ENCODE measurements around the gene USP51.
"Not testable (repeated sequence)": the region's sequence is repeated elsewhere in the genome, so short reads cannot be mapped to it uniquely, and the experiment has no call there.

Gene USP51

DNA sequence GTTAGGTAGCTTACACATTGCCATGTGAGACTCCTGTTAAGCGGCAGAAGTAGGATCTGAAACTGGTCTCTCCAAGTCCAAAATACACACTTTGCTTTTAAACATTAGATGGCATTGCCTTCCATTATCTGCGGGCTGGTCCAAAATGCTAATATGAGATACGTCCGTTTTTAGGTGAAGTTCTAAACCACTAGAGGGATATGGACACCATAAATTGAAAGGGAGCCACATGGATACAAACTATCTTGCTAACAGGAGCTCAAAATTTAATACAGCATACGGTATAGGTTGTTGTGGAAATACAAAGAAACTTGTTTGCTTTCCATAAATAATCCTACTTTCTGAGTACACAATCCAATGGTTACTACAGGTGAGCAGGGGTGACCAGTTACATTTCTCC lies 23.9 kb downstream of the USP51 start:
- not testable (repeated sequence) for H3K27me3 ChIP-seq (ENCODE audit: control insufficient read depth in 1 of 2, insufficient read depth in 2 of 2, low read length in 2 of 2); H3K27ac ChIP-seq (ENCODE audit: low read depth, low read length); H3K36me3 ChIP-seq (ENCODE audit: control insufficient read depth in 1 of 2, insufficient read depth in 2 of 2, low read length in 2 of 2); H3K4me3 ChIP-seq (ENCODE audit: low read depth in 1 of 2, low read length in 2 of 2); H3K9me3 ChIP-seq (ENCODE audit: control insufficient read depth in 1 of 2, low read length in 2 of 2); H3K9ac ChIP-seq (ENCODE audit: low read depth in 1 of 2, low read length in 2 of 2); H3K4me1 ChIP-seq (ENCODE audit: control insufficient read depth in 1 of 2, insufficient read depth in 2 of 2, low read length in 2 of 2)

DNA sequence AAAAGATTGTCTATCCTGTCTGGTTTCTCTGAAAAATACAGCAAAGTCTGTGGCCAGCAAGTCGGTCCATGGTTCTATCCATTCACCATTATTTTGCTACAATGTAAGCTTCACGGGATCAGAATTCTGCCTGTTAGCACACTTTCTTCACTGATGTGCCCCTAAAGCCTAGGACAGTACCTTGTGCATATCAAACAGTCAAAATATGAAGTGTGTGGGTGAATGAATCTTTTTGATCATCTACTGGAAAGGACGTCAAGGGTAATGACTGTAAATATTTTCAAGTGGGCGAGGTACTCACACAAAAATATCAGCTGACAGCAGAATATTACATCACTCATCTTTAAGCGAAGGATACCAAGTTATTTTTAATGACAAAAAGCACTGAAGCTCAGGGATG lies 24.5 kb downstream of the USP51 start:
- H3K4me3 ChIP-seq (ENCODE audit: low read depth in 1 of 2, low read length in 2 of 2); H3K36me3 ChIP-seq (ENCODE audit: control insufficient read depth in 1 of 2, insufficient read depth in 2 of 2, low read length in 2 of 2); H3K4me1 ChIP-seq (ENCODE audit: control insufficient read depth in 1 of 2, insufficient read depth in 2 of 2, low read length in 2 of 2); H3K27me3 ChIP-seq (ENCODE audit: control insufficient read depth in 1 of 2, insufficient read depth in 2 of 2, low read length in 2 of 2); H3K9ac ChIP-seq (ENCODE audit: low read depth in 1 of 2, low read length in 2 of 2); H3K9me3 ChIP-seq (ENCODE audit: control insufficient read depth in 1 of 2, low read length in 2 of 2); H3K27ac ChIP-seq (ENCODE audit: low read depth, low read length): not testable (repeated sequence)

DNA sequence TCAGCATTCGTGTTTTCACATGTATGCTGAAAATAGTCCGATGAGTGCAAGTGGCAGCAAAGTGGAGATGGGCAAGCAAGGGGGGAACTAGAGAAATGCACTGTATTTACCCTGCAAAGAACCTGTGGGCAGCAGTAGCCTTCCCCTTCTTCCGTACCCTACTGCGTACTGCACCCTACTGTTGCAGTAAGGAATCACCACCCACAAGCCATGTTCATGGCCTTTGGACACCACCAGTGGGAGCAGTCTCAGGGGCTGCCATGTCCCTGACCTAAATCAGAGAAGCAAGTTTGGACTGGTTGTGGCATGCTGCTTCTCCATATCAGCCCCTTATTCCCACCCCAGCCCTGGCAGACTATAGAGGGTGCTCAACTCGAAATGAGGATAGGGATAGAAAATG lies 25.6 kb downstream of the USP51 start:
- not testable (repeated sequence) for H3K27ac ChIP-seq (ENCODE audit: low read depth, low read length); H3K9me3 ChIP-seq (ENCODE audit: control insufficient read depth in 1 of 2, low read length in 2 of 2); H3K27me3 ChIP-seq (ENCODE audit: control insufficient read depth in 1 of 2, insufficient read depth in 2 of 2, low read length in 2 of 2); H3K36me3 ChIP-seq (ENCODE audit: control insufficient read depth in 1 of 2, insufficient read depth in 2 of 2, low read length in 2 of 2); H3K4me1 ChIP-seq (ENCODE audit: control insufficient read depth in 1 of 2, insufficient read depth in 2 of 2, low read length in 2 of 2); H3K9ac ChIP-seq (ENCODE audit: low read depth in 1 of 2, low read length in 2 of 2); H3K4me3 ChIP-seq (ENCODE audit: low read depth in 1 of 2, low read length in 2 of 2)

DNA sequence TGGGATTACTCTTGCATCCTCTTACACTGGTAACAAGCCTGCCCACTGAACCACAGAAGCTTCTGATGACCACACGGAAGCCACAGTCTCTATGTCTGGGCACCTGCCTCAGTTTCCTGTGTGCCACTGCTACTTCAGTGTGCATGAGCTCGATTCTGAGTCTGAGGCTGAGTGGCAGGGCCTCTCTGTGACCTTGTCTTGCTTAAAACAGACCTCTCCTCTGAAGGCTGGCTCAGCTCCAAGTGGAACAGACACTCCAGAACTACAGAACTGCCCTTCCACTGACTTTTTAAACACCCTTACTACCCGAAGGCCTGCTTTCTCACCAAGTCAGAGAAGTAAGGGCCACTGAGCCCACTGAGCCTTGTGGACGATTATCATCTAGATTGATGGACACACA lies 29.7 kb downstream of the USP51 start:
- H3K36me3 ChIP-seq (ENCODE audit: control insufficient read depth in 1 of 2, insufficient read depth in 2 of 2, low read length in 2 of 2); H3K9me3 ChIP-seq (ENCODE audit: control insufficient read depth in 1 of 2, low read length in 2 of 2); H3K4me3 ChIP-seq (ENCODE audit: low read depth in 1 of 2, low read length in 2 of 2); H3K4me1 ChIP-seq (ENCODE audit: control insufficient read depth in 1 of 2, insufficient read depth in 2 of 2, low read length in 2 of 2); H3K27ac ChIP-seq (ENCODE audit: low read depth, low read length); H3K27me3 ChIP-seq (ENCODE audit: control insufficient read depth in 1 of 2, insufficient read depth in 2 of 2, low read length in 2 of 2); H3K9ac ChIP-seq (ENCODE audit: low read depth in 1 of 2, low read length in 2 of 2): not testable (repeated sequence)

DNA sequence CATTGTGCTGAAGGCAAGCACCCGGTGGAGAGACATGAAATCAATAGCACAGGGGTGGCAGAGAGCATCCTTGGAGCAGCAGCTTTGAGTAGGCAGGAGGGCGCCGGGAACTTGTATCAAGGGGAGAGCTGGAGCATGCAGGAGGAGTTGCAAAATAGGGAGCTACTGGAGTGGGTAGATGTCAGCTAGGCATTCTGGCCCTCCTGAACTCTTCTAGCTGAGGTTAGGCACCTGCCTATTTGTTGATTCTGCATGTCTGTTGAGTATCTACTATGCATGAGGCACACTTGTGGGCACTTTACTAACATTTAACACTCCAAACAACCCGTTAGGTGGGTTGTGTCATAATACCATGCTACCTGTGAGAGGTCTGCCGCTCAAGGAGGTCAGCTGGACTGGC lies 30.2 kb downstream of the USP51 start:
- H3K4me3 ChIP-seq (ENCODE audit: low read depth in 1 of 2, low read length in 2 of 2); H3K27ac ChIP-seq (ENCODE audit: low read depth, low read length); H3K4me1 ChIP-seq (ENCODE audit: control insufficient read depth in 1 of 2, insufficient read depth in 2 of 2, low read length in 2 of 2); H3K36me3 ChIP-seq (ENCODE audit: control insufficient read depth in 1 of 2, insufficient read depth in 2 of 2, low read length in 2 of 2); H3K27me3 ChIP-seq (ENCODE audit: control insufficient read depth in 1 of 2, insufficient read depth in 2 of 2, low read length in 2 of 2); H3K9ac ChIP-seq (ENCODE audit: low read depth in 1 of 2, low read length in 2 of 2); H3K9me3 ChIP-seq (ENCODE audit: control insufficient read depth in 1 of 2, low read length in 2 of 2): not testable (repeated sequence)

DNA sequence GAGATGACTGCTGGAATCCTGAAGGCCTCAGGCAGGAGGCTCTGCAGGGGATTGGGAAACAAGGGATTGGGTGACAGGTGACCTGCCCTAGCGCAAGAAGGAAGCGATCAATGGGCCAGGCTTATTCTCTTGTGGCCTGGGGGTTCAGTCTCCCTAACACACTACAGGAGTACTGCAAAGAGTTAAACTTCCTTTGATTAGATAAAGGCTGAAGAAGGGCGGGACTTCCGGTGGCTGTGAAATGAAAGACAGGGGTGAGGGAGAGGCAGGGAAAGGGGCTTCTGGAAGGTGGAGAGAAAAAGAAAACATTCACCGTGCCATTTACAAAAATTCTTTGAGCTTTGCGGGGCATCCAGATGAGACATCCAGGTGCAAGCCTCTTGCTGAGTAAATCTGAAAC lies 33.9 kb downstream of the USP51 start:
- H3K9ac ChIP-seq (ENCODE audit: low read depth in 1 of 2, low read length in 2 of 2); H3K9me3 ChIP-seq (ENCODE audit: control insufficient read depth in 1 of 2, low read length in 2 of 2); H3K27ac ChIP-seq (ENCODE audit: low read depth, low read length); H3K4me1 ChIP-seq (ENCODE audit: control insufficient read depth in 1 of 2, insufficient read depth in 2 of 2, low read length in 2 of 2); H3K36me3 ChIP-seq (ENCODE audit: control insufficient read depth in 1 of 2, insufficient read depth in 2 of 2, low read length in 2 of 2); H3K27me3 ChIP-seq (ENCODE audit: control insufficient read depth in 1 of 2, insufficient read depth in 2 of 2, low read length in 2 of 2); H3K4me3 ChIP-seq (ENCODE audit: low read depth in 1 of 2, low read length in 2 of 2): not testable (repeated sequence)

DNA sequence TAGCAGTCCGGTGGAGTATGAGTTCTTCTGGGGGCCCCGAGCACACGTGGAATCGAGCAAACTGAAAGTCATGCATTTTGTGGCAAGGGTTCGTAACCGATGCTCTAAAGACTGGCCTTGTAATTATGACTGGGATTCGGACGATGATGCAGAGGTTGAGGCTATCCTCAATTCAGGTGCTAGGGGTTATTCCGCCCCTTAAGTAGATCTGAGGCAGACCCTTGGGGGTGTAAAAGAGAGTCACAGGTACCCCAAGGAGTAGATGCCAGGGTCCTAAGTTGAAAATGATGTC lies 36.9 kb downstream of the USP51 start:
- H3K27ac ChIP-seq (ENCODE audit: low read depth, low read length) = no peak overlapping the region
- no peaks in the 10 kb centered on the region for H3K27me3 ChIP-seq (ENCODE audit: control insufficient read depth in 1 of 2, insufficient read depth in 2 of 2, low read length in 2 of 2)
- peak overlapping the region; percentile 66 for H3K9ac ChIP-seq (ENCODE audit: low read depth in 1 of 2, low read length in 2 of 2)
- H3K9me3 ChIP-seq (ENCODE audit: control insufficient read depth in 1 of 2, low read length in 2 of 2) = no peaks in the 10 kb centered on the region
- H3K4me1 ChIP-seq (ENCODE audit: control insufficient read depth in 1 of 2, insufficient read depth in 2 of 2, low read length in 2 of 2) = peaks cover 0 to 5% of the 10 kb centered on the region in 2 donors
- H3K4me3 ChIP-seq (ENCODE audit: low read depth in 1 of 2, low read length in 2 of 2) = peak overlapping the region; percentile 69 to 74
- no peaks in the 10 kb centered on the region for H3K36me3 ChIP-seq (ENCODE audit: control insufficient read depth in 1 of 2, insufficient read depth in 2 of 2, low read length in 2 of 2)

DNA sequence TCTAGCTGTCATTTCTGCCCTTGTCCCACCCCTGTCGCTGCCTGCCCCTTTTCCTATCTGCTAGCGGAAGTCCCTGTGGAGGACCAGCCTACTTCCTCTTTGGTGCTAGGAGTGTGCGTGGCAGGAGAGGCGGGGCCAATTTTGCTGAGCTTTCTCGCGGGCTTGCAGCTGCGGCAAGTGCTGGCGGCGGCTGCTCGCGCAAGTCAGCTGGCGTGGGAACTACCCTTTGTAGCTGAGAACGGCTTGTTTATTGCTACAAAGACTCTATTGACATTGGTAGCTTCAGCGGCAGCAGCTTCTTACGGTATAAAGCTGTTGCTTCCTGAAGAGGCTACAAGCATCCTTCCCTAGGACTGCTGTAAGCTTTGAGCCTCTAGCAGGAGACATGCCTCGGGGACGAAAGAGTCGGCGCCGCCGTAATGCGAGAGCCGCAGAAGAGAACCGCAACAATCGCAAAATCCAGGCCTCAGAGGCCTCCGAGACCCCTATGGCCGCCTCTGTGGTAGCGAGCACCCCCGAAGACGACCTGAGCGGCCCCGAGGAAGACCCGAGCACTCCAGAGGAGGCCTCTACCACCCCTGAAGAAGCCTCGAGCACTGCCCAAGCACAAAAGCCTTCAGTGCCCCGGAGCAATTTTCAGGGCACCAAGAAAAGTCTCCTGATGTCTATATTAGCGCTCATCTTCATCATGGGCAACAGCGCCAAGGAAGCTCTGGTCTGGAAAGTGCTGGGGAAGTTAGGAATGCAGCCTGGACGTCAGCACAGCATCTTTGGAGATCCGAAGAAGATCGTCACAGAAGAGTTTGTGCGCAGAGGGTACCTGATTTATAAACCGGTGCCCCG lies 37.4 kb downstream of the USP51 start, which contains the start of gene MAGEH1:
TSS of gene MAGEH1 (plus strand) at position 138 of the 843 bp plus-strand sequence. CDS start at position 386, 248 bp downstream.
- Histone ChIP-seq H3K27me3 (ENCODE audit: control insufficient read depth in 1 of 2, insufficient read depth in 2 of 2, low read length in 2 of 2) (no peaks in the 10 kb centered on the region), H3K9me3 (ENCODE audit: control insufficient read depth in 1 of 2, low read length in 2 of 2) (no peaks in the 10 kb centered on the region)

DNA sequence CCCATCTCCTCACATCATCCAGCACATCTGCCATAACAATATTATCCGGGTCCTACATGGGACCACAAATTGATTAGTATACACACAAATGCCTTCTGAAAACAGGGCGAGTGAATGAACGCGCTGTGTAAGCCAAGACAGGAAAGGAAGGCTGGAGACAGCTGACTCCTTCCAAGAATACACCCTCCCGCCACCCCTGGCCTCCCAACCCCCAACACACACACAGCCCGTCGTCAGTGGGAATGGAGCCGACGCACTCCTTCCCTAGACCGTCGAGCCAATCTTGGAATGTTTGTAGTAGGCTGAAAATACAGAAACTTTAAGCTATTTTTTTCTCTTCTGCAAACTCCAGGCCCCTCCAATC lies 38.0 kb downstream of the USP51 start:
- H3K4me3 ChIP-seq (ENCODE audit: low read depth in 1 of 2, low read length in 2 of 2) = peak overlapping the region; percentile 69 to 74
- H3K27ac ChIP-seq (ENCODE audit: low read depth, low read length) = no peak overlapping the region
- H3K36me3 ChIP-seq (ENCODE audit: control insufficient read depth in 1 of 2, insufficient read depth in 2 of 2, low read length in 2 of 2) = no peaks in the 10 kb centered on the region
- H3K27me3 ChIP-seq (ENCODE audit: control insufficient read depth in 1 of 2, insufficient read depth in 2 of 2, low read length in 2 of 2) = no peaks in the 10 kb centered on the region
- H3K9ac ChIP-seq (ENCODE audit: low read depth in 1 of 2, low read length in 2 of 2) = peak overlapping the region; percentile 38 to 66
- H3K4me1 ChIP-seq (ENCODE audit: control insufficient read depth in 1 of 2, insufficient read depth in 2 of 2, low read length in 2 of 2) = peaks cover 0 to 5% of the 10 kb centered on the region in 2 donors
- no peaks in the 10 kb centered on the region for H3K9me3 ChIP-seq (ENCODE audit: control insufficient read depth in 1 of 2, low read length in 2 of 2)

More for the DNA sequence above, 37.4 kb downstream of the USP51 start, which contains the start of gene MAGEH1:
- Histone ChIP-seq H3K36me3 (ENCODE audit: control insufficient read depth in 1 of 2, insufficient read depth in 2 of 2, low read length in 2 of 2) (no peaks in the 10 kb centered on the region), H3K27ac (ENCODE audit: low read depth, low read length) (peak within 1 kb of the TSS; percentile 42), H3K4me1 (ENCODE audit: control insufficient read depth in 1 of 2, insufficient read depth in 2 of 2, low read length in 2 of 2) (peaks cover 0 to 5% of the 10 kb centered on the region in 2 donors), H3K4me3 (ENCODE audit: low read depth in 1 of 2, low read length in 2 of 2) (peak within 1 kb of the TSS; percentile 69 to 74), H3K9ac (ENCODE audit: low read depth in 1 of 2, low read length in 2 of 2) (peak within 1 kb of the TSS; percentile 66)

DNA sequence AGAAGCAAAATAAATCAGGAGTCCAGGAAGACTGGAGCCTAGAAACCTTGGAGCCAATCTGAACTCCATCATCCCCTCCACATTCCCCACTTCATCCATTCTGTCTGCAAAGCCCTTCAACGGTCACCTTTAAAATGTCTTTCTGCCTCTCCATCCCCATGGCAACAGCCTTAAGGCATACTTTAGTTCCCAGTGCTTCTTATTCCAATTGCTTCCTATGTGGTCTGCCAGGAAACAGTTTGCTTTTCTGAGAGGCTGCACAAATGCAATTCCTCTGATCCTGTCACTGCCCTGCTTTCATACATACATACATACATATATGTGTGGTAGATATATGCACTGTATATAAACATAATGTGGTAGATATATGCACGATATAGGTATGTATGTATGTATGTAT lies 38.5 kb downstream of the USP51 start:
- no peaks in the 10 kb centered on the region for H3K36me3 ChIP-seq (ENCODE audit: control insufficient read depth in 1 of 2, insufficient read depth in 2 of 2, low read length in 2 of 2)
- no peak overlapping the region for H3K9ac ChIP-seq (ENCODE audit: low read depth in 1 of 2, low read length in 2 of 2)
- peaks cover 0 to 5% of the 10 kb centered on the region in 2 donors for H3K4me1 ChIP-seq (ENCODE audit: control insufficient read depth in 1 of 2, insufficient read depth in 2 of 2, low read length in 2 of 2)
- H3K27ac ChIP-seq (ENCODE audit: low read depth, low read length) = no peak overlapping the region
- peak overlapping the region; percentile 69 to 74 for H3K4me3 ChIP-seq (ENCODE audit: low read depth in 1 of 2, low read length in 2 of 2)
- no peaks in the 10 kb centered on the region for H3K9me3 ChIP-seq (ENCODE audit: control insufficient read depth in 1 of 2, low read length in 2 of 2)
- no peaks in the 10 kb centered on the region for H3K27me3 ChIP-seq (ENCODE audit: control insufficient read depth in 1 of 2, insufficient read depth in 2 of 2, low read length in 2 of 2)

DNA sequence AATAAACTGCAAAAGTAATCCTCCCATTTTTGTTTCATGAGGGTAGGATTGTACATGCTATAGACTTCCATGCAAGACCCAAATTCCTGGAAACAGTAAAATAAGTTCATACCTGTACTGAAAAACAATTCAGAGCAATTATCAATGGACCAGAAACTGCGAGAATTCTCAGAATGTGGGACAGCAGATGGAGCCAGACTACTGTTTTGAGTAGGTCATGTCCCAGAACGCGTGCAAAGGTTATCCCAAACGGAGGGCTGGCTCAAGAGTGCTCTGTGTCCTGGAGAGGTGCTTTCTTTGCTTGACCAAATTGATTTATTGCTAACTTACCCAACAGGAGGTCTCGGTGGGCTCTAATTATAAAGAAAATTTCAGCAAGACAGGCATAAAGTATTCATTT lies 39.4 kb downstream of the USP51 start:
- Histone ChIP-seq H3K36me3 (ENCODE audit: control insufficient read depth in 1 of 2, insufficient read depth in 2 of 2, low read length in 2 of 2) (no peaks in the 10 kb centered on the region), H3K27me3 (ENCODE audit: control insufficient read depth in 1 of 2, insufficient read depth in 2 of 2, low read length in 2 of 2) (no peaks in the 10 kb centered on the region), H3K4me1 (ENCODE audit: control insufficient read depth in 1 of 2, insufficient read depth in 2 of 2, low read length in 2 of 2) (peaks cover 0 to 5% of the 10 kb centered on the region in 2 donors), H3K27ac (ENCODE audit: low read depth, low read length) (no peak overlapping the region), H3K4me3 (ENCODE audit: low read depth in 1 of 2, low read length in 2 of 2) (no peak overlapping the region), H3K9ac (ENCODE audit: low read depth in 1 of 2, low read length in 2 of 2) (no peak overlapping the region), H3K9me3 (ENCODE audit: control insufficient read depth in 1 of 2, low read length in 2 of 2) (no peaks in the 10 kb centered on the region)

All from duodenal mucosa (tissue), 2 donors.